HFFc6 (cell line): ENCODE measurements around the gene SYNJ2. TPM values are rescaled to one million over a fixed set of nuclear protein-coding genes. Genes with fewer than 3 reads are reported as not detected.

Experiments
- DNase-seq: peaks from one replicate; pipeline ENCODE4 v3.0.0-alpha.2; 2018
- H3K27ac Mint-ChIP-seq: 2 replicates; pipeline ENCODE4 v1.8.0; 2020; ENCODE audit warnings: mild to moderate bottlenecking, mixed read lengths
- H3K27me3 Mint-ChIP-seq: 2 replicates; pipeline ENCODE4 v1.8.0; 2021; ENCODE audit warnings: mild to moderate bottlenecking, moderate library complexity, mixed read lengths; ENCODE audit not compliant: insufficient read depth
- H3K36me3 Mint-ChIP-seq: 2 replicates; pipeline ENCODE4 v1.8.0; 2021; ENCODE audit warnings: low read depth, mixed read lengths
- H3K4me1 Mint-ChIP-seq: 2 replicates; pipeline ENCODE4 v1.8.0; 2020; ENCODE audit warnings: low read depth, mixed read lengths
- H3K4me3 Mint-ChIP-seq: 2 replicates; pipeline ENCODE4 v1.8.0; 2020; ENCODE audit warnings: mild to moderate bottlenecking, moderate library complexity, mixed read lengths
- H3K9me3 Mint-ChIP-seq: 2 replicates; pipeline ENCODE4 v1.8.0; 2020; ENCODE audit warnings: mild to moderate bottlenecking, mixed read lengths
- total RNA-seq, 6 experiments: library from RNA; stranded (reverse); fragmentation: NEBNext Ultra II Directional; extraction: Animal tissue kit (Norgen Biotek cat#: 25700); gene quantifications; 2 replicates in 1 of 6; 3 replicates in 5 of 6; pipeline ENCODE4 v1.2.3, GENCODE V29; 2021
- TF ChIP-seq, protein P1 (sequence below): fragments of 200-600 bp; sonication (generic); IDR thresholded peaks from 2 replicates; pipeline ENCODE4 v1.5.0; 2021; ENCODE audit warnings: antibody characterized with exemption, mild to moderate bottlenecking

The SYNJ2 gene
- total RNA-seq, 6 experiments from 2014 or later, result 31.8 to 46.4 (median 41.3) TPM

DNA sequence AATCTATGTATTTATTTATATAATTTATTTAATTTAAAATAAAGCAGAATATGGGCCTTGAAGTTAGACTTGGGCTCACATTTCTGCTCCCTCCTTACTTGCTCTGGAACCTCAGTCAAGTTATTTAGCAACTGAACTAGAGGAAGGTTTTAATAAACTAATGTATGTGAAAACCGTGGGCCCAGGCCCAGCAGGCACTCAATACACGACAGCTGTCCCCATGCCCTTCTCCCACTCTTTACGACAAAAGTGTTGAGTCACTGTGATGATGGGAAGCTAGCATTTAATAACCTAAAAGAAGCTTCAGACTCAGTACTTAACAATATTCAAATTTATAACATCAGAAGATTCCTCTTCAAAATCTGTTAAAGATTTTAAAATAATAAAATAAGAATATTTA is 139.7 kb downstream of the SYNJ2 start:
- Mint-ChIP-seq H3K36me3 (peaks cover 15% of the 10 kb centered on the region), H3K4me3 (no peak overlapping the region), H3K4me1 (no peaks in the 10 kb centered on the region), H3K27ac (no peak overlapping the region), H3K9me3 (no peaks in the 10 kb centered on the region), H3K27me3 (no peaks in the 10 kb centered on the region)
- DNase-seq, result no peak
- TF ChIP-seq, protein P1, sequence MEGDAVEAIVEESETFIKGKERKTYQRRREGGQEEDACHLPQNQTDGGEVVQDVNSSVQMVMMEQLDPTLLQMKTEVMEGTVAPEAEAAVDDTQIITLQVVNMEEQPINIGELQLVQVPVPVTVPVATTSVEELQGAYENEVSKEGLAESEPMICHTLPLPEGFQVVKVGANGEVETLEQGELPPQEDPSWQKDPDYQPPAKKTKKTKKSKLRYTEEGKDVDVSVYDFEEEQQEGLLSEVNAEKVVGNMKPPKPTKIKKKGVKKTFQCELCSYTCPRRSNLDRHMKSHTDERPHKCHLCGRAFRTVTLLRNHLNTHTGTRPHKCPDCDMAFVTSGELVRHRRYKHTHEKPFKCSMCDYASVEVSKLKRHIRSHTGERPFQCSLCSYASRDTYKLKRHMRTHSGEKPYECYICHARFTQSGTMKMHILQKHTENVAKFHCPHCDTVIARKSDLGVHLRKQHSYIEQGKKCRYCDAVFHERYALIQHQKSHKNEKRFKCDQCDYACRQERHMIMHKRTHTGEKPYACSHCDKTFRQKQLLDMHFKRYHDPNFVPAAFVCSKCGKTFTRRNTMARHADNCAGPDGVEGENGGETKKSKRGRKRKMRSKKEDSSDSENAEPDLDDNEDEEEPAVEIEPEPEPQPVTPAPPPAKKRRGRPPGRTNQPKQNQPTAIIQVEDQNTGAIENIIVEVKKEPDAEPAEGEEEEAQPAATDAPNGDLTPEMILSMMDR, result no peak

DNA sequence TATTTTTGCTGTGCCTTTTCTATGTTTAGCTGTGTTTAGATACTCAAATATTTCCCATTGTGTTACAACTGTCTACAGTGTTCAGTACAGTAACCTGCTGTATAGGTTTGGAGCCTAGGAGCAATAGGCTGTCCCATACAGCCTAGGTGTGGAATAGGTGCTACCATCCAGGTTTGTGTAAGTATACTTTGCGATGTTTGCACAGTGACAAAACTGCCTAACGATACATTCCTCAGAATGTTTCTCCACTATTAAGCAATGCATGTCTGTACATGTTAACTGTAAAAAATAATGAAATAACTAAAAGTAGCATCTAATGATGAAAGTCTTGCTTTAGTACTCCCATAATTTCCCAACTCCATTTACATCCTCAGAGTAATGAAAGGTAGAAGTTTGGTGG is 140.4 kb downstream of the SYNJ2 start:
- Mint-ChIP-seq H3K27me3 (no peaks in the 10 kb centered on the region), H3K36me3 (peaks cover 15% of the 10 kb centered on the region), H3K4me1 (no peaks in the 10 kb centered on the region), H3K9me3 (no peaks in the 10 kb centered on the region), H3K27ac (no peak overlapping the region), H3K4me3 (no peak overlapping the region)
- TF ChIP-seq, protein P1, result no peak
- DNase-seq, result no peak

DNA sequence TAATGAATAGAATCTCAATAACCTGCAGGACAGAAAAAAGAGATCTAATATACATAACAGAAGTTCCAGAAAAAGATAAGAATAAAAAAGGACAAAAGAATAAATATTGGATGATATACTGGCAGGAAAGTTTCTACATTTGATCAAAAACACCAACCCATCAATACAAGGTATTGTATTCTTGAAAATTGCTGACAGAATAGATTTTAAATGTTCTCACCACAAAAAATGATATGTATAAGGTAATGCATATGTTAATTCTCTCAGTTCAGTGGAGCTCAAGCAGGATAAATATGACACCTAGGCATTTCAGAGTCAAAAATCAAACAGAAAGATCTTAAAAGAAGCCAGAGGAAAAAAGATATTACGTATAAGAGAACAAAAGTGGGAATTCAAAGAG is 142.6 kb downstream of the SYNJ2 start:
- no peak overlapping the region for H3K27ac Mint-ChIP-seq
- H3K27me3 Mint-ChIP-seq, result no peaks in the 10 kb centered on the region
- DNase-seq, result no peak

DNA sequence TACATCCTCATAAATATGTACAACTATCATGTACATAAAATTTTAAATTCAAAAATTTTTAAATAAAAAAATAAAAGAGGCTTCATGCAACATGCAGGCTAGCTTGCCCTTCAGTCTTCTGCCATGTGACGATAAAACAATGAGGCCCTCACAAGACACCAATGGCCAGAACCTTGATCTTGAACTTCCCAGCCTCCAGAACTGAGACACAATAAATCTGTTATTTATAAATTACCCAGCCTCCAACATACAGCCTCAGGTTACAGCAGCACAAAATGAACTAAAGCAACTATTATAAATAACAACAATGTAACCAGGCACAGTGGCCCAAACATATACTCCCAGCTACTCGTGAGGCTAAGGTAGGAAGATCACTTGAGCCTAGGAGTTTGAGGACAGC is 143.6 kb downstream of the SYNJ2 start:
- Mint-ChIP-seq H3K36me3 (peaks cover 10% of the 10 kb centered on the region), H3K27me3 (no peaks in the 10 kb centered on the region), H3K9me3 (no peaks in the 10 kb centered on the region), H3K4me3 (no peak overlapping the region), H3K27ac (no peak overlapping the region), H3K4me1 (no peaks in the 10 kb centered on the region)
- TF ChIP-seq, protein P1, result no peak
- no peak for DNase-seq

More for the DNA sequence above, 142.6 kb downstream of the SYNJ2 start:
- Mint-ChIP-seq H3K4me1 (no peaks in the 10 kb centered on the region), H3K36me3 (peaks cover 10% of the 10 kb centered on the region), H3K4me3 (no peak overlapping the region), H3K9me3 (no peaks in the 10 kb centered on the region)
- TF ChIP-seq, protein P1, result no peak

DNA sequence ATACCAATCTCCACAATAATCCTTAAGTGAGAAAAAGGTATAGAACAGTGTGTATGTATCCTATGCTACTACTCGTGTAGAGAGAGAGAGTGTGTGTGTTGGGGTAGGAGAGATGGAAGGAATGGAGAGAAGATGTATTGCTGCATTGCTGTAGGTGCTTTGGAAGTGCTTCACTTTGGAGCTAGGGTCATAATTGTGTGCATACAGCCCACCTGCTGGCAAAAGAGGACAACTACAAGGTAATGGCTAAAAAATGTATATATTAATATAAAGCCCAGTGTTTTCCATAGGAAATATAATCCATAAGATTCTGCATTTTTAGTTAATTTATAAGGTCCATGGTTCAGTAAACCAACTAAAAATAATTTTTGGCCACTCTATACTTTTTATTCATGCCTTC is 150.3 kb downstream of the SYNJ2 start:
- Mint-ChIP-seq H3K36me3 (no peaks in the 10 kb centered on the region), H3K27ac (no peak overlapping the region), H3K4me3 (no peak overlapping the region), H3K4me1 (no peaks in the 10 kb centered on the region), H3K9me3 (no peaks in the 10 kb centered on the region), H3K27me3 (no peaks in the 10 kb centered on the region)
- TF ChIP-seq, protein P1, result peak; percentile 74
- peak; percentile 6 for DNase-seq

DNA sequence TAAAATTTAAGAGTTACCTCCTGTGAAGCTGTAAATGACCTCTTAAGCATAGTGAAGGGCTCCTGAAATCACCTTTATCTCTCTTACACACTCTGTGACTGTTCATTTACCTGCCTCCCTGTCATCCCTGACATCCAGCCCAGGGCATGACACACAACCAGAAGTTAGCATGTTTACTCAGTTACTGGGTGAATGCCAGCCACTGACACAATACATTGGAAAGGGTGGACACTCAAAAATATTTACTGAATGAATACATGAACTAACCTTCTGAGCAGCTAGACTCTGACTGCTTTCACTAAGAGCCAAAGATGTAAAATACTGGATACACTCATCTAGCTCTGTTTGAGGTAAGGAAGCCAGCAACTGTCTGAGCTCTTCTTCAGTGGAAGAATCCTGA is 161.1 kb downstream of the SYNJ2 start:
- peak overlapping the region; percentile 61 for H3K27ac Mint-ChIP-seq
- TF ChIP-seq, protein P1, result no peak
- H3K9me3 Mint-ChIP-seq, result no peaks in the 10 kb centered on the region

More for the DNA sequence above, 161.1 kb downstream of the SYNJ2 start:
- Mint-ChIP-seq H3K36me3 (peaks cover 31% of the 10 kb centered on the region), H3K4me3 (no peak overlapping the region), H3K27me3 (no peaks in the 10 kb centered on the region), H3K4me1 (peaks cover 22% of the 10 kb centered on the region)
- peak; percentile 81 for DNase-seq
